HL-60 (cell line): Measurements from ENCODE around the gene EPN1.

Experiments used
- CTCF ChIP-seq: IDR thresholded peaks from one replicate; pipeline ENCODE4 v1.5.1; 2011; ENCODE audit warnings: low read length, control low read depth, inconsistent platforms; ENCODE audit not compliant: insufficient read depth
- POLR2AphosphoS5 ChIP-seq: IDR thresholded peaks from 2 replicates; pipeline ENCODE4 v1.6.1; 2012; ENCODE audit warnings: low read depth
- REST ChIP-seq: IDR thresholded peaks from 2 replicates; pipeline ENCODE4 v1.6.1; 2012; ENCODE audit warnings: low read depth; ENCODE audit not compliant: insufficient replicate concordance
- SPI1 ChIP-seq: IDR thresholded peaks from 2 replicates; pipeline ENCODE4 v1.6.1; 2012; ENCODE audit warnings: low read depth, mild to moderate bottlenecking, borderline replicate concordance

GRCh38 chr19:55716531-55716930 is 41.5 kb downstream of the EPN1 start:
- TF ChIP-seq POLR2AphosphoS5 (no peak), CTCF (no peak), REST (no peak), SPI1 (no peak)
